NCI-H748 (cell line): Measurements from ENCODE around the gene ZNF99.
A peak's percentile ranks its signal among the peaks of the same experiment; 100 is the strongest.
"Not testable (repeated sequence)": the region's sequence is repeated elsewhere in the genome, so short reads cannot be mapped to it uniquely, and the experiment has no call there.

Experiments used
- DNase-seq: peaks from one replicate; lab custom pipeline; 2025; ENCODE audit not compliant: unreplicated experiment; lab: John Stamatoyannopoulos, UW

ZNF99 gene

DNA sequence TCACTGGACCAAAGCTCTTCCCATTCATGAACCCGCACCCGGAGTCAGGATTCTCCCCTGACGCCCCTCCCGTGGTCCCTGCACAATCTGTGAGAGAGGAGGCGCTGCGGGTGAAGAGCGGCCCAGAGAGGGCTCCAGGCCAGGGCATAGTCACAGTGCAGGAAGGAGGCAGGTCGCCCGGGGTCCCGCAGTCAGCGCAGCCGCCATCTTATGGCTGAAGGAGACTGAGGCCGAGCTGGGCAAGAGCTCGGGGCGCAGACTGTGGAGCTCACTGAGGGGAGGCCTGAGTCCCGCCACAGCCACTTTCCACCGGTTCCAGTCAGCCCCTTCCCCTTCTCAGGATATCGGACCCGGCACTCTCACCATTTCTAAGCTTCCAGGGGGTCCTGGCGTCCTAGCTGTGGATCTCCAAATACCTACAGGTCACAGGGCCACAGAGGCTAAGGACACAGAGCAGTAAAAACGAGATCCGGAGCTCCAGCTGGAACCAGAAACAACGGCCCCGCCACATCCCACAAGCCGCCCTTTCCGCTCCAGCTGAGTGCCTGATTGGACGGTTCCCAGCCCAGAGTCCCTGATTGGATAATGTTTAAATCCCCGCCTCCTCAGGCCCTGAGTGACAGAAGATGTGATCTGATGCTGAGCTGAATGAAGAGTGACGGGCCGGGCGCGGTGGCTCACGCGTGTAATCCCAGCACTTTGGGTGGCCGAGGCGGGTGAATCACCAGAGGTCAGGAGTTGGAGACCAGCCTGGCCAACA lies at the start of gene ZNF99:
Gene ZNF99, minus strand, starts transcription at position 501 of the 760 bp plus-strand sequence. Its CDS starts 135 bp downstream, at position 366.
- no peak for DNase-seq

- peak; percentile 6 for DNase-seq
Measured at GRCh38 chr19:22832031-22832762, 48.2 kb upstream of the ZNF99 start, which contains the start of gene ZNF723. Gene ZNF723, plus strand, starts transcription at chr19:22832291. Its CDS starts 89 bp downstream, at chr19:22832380.

- no peak for DNase-seq
Measured at GRCh38 chr19:22831211-22831610, 47.3 kb upstream of the ZNF99 start.

DNA sequence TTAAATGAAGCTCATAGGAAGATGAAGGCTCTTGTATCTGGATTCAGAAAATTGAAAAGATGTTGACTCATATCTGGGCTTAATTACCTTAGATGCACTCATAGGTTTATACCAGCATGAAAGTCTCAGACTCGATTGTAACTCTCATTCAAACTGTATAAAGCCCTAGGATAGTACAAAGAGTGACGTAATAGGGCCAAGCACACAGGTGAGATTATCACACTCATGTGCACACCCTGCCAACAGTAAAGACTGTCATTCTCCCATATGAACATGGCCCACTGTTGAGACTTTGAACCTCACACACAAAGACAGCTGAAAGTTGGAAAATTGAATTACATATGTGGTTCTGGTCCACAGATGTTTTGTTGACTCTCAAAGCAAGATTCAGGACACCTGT lies 30.2 kb upstream of the ZNF99 start:
- DNase-seq: no peak

- no peak for DNase-seq
Measured at GRCh38 chr19:22807061-22807835, 23.3 kb upstream of the ZNF99 start.

GRCh38 chr19:22806418-22806817 lies 22.5 kb upstream of the ZNF99 start:
- no peak for DNase-seq

GRCh38 chr19:22797040-22797439 lies 13.1 kb upstream of the ZNF99 start:
- no peak for DNase-seq

- DNase-seq: not testable (repeated sequence)
Measured at GRCh38 chr19:22792863-22793262, 8.9 kb upstream of the ZNF99 start.

GRCh38 chr19:22735911-22736645 lies 47.9 kb downstream of the ZNF99 start:
- DNase-seq: no peak

DNA sequence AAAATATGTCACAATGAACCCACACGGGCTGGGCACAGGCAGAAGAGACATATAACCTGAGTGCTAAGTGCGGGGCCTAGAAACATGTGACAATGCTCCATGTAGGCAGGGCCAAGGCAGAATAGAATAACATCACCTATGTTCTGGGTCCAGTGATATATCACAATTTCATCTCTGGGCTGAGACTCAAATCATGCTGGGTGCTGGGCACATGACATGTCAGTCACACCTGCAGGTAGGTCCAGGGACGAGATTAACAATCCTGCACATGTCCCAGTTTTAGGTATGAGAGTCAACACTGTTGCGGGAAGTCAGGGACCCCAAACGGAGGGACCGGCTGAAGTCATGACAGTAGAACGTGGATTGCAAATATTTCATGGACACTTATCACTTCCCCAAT lies 50.3 kb downstream of the ZNF99 start:
- DNase-seq: no peak

- DNase-seq: not testable (repeated sequence)
Measured at GRCh38 chr19:22728214-22728613, 55.7 kb downstream of the ZNF99 start.

- not testable (repeated sequence) for DNase-seq
Measured at GRCh38 chr19:22721533-22721932, 62.4 kb downstream of the ZNF99 start.

- no peak for DNase-seq
Measured at GRCh38 chr19:22708983-22709382, 75.0 kb downstream of the ZNF99 start.

DNA sequence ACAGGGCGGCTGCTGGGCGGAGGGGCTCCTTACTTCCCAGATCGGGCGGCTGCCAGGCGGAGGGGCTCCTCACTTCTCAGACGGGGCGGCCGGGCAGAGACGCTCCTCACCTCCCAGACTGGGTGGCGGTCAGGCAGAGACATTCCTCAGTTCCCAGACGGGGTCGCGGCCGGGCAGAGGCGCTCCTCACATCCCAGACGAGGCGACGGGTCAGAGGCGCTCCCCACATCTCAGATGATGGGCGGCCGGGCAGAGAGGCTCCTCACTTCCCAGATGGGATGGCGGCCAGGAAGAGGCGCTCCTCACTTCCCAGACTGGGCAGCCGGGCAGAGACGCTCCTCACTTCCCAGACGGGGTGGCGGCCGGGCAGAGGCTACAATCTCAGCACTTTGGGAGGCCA lies 80.9 kb downstream of the ZNF99 start:
- not testable (repeated sequence) for DNase-seq

DNA sequence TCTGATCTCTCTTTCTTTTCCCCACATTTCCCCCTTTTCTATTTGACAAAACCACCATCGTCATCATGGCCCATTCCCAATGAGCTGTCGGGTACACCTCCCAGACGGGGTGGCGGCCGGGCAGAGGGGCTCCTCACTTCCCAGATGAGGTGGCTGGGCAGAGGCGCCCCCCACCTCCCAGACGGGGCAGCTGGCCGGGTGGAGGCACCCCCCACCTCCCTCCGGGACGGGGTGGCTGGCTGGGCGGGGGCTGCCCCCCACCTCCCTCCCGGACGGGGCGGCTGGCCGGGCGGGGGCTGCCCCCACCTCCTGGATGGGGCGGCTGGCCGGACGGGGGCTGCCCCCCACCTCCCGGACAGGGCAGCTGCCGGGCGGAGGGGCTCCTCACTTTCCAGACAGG lies 81.3 kb downstream of the ZNF99 start:
- DNase-seq: not testable (repeated sequence)
